Activated CD8-positive, alpha-beta memory T cell treated with anti-CD3 and anti-CD28 coated beads, Interleukin-2, amount 50 U/mL, for 1 hour (primary cell): Measurements from ENCODE around the gene RNASE13.
"Not testable (repeated sequence)": the region's sequence is repeated elsewhere in the genome, so short reads cannot be mapped to it uniquely, and the experiment has no call there.

ENCODE experiments used
- DNase-seq: peaks from one replicate; pipeline ENCODE4 v3.0.0-alpha.2; 2020; ENCODE audit errors: extremely low read depth

Gene RNASE13

GRCh38 chr14:20989471-20989786, 45.2 kb downstream of the RNASE13 start:
- no peak for DNase-seq

GRCh38 chr14:20988717-20989470, 45.7 kb downstream of the RNASE13 start:
- DNase-seq, result no peak

- DNase-seq, result no peak
Observed at GRCh38 chr14:20986811-20987210, 47.8 kb downstream of the RNASE13 start.

GRCh38 chr14:20985650-20986049, 49.0 kb downstream of the RNASE13 start:
- DNase-seq, result not testable (repeated sequence)
